Activated CD4-positive, alpha-beta T cell treated with anti-CD3 and anti-CD28 coated beads for 4 hours (primary cell): ENCODE results near the gene FAR1.
"Not testable (repeated sequence)": the region's sequence is repeated elsewhere in the genome, so short reads cannot be mapped to it uniquely, and the experiment has no call there.

Experiments
- DNase-seq, 2 donors: peaks; one replicate each; pipeline ENCODE4 v3.0.0-alpha.2; 2020

Gene FAR1

GRCh38 chr11:13720940-13721339, 52.5 kb downstream of the FAR1 start:
- DNase-seq = no peak

- no peak for DNase-seq
These were observed 53.3 kb downstream of the FAR1 start for GRCh38 chr11:13721760-13722159.

- no peak for DNase-seq
These were observed 58.0 kb downstream of the FAR1 start for GRCh38 chr11:13726456-13726855.

GRCh38 chr11:13728076-13728475, 59.6 kb downstream of the FAR1 start:
- no peak for DNase-seq

- DNase-seq = no peak
These were observed 66.1 kb downstream of the FAR1 start for GRCh38 chr11:13734530-13734929.

- no peak for DNase-seq
These were observed 76.7 kb downstream of the FAR1 start for GRCh38 chr11:13745165-13745564.

- DNase-seq = not testable (repeated sequence)
These were observed 84.8 kb downstream of the FAR1 start for GRCh38 chr11:13753316-13753715.

- no peak for DNase-seq
These were observed 90.6 kb downstream of the FAR1 start for GRCh38 chr11:13759050-13759449.

- no peak for DNase-seq
These were observed 91.6 kb downstream of the FAR1 start for GRCh38 chr11:13760115-13760514.

- DNase-seq = no peak
These were observed 92.8 kb downstream of the FAR1 start for GRCh38 chr11:13761250-13761649.

GRCh38 chr11:13761716-13762115, 93.2 kb downstream of the FAR1 start:
- DNase-seq = no peak

GRCh38 chr11:13762718-13763117, 94.2 kb downstream of the FAR1 start:
- no peak for DNase-seq

GRCh38 chr11:13763341-13763740, 94.9 kb downstream of the FAR1 start:
- no peak for DNase-seq

- DNase-seq = no peak
These were observed 97.4 kb downstream of the FAR1 start for GRCh38 chr11:13765886-13766285.

- no peak for DNase-seq
These were observed 99.0 kb downstream of the FAR1 start for GRCh38 chr11:13767471-13767870.

GRCh38 chr11:13769188-13769587, 100.7 kb downstream of the FAR1 start:
- DNase-seq = no peak

GRCh38 chr11:13771151-13771550, 102.7 kb downstream of the FAR1 start:
- no peak for DNase-seq

GRCh38 chr11:13772223-13773046, 104.0 kb downstream of the FAR1 start:
- peak; percentile 22 to 49 for DNase-seq

GRCh38 chr11:13775471-13775870, 107.0 kb downstream of the FAR1 start:
- no peak for DNase-seq

GRCh38 chr11:13776134-13776815, 107.8 kb downstream of the FAR1 start:
- DNase-seq = peak; percentile 35 to 41

GRCh38 chr11:13777341-13777985, 109.0 kb downstream of the FAR1 start:
- DNase-seq = no peak

GRCh38 chr11:13778345-13778744, 109.9 kb downstream of the FAR1 start:
- DNase-seq = no peak

GRCh38 chr11:13781153-13781552, 112.7 kb downstream of the FAR1 start:
- DNase-seq = no peak
